Measurements from ENCODE around the gene EMC10. TPM values are rescaled to one million over a fixed set of nuclear protein-coding genes. Genes with fewer than 3 reads are reported as not detected.

Gene EMC10
- total RNA-seq, 1 experiment from 2014 or later = 61.3 TPM

- DNase-seq (ENCODE audit: unreplicated experiment) = no peak
- no peak overlapping the region for H3K4me3 Mint-ChIP-seq (ENCODE audit: unreplicated experiment)
- CTCF ChIA-PET = interaction anchor here (0.6 to 1.3 kb wide), 9 partner anchors 18 to 638 kb away, joined by 3 to 6 read pairs (median 3); partner anchors contain the start of gene NAPSA
- no peaks in the 10 kb centered on the region for H3K9me3 Mint-ChIP-seq (ENCODE audit: unreplicated experiment)
- TF ChIP-seq CTCF (IDR thresholded peaks at IDR 0.05; ENCODE audit: unreplicated experiment) = no peak
- H3K27me3 Mint-ChIP-seq (ENCODE audit: insufficient read depth, unreplicated experiment) = no peaks in the 10 kb centered on the region
- H3K36me3 Mint-ChIP-seq (ENCODE audit: insufficient read depth, unreplicated experiment) = peaks cover 37% of the 10 kb centered on the region
- intact Hi-C loops (cut with micrococcal nuclease) = no loop called here
- POLR2A ChIA-PET = interaction anchor here (1.8 kb wide), 1 partner anchor 32 kb away, joined by 4 read pairs; the partner anchor contains the start of gene JOSD2
- no peak overlapping the region for H3K27ac Mint-ChIP-seq (ENCODE audit: low read depth, unreplicated experiment)
- no TSS peak for BruUV-seq (replicated peaks)
- peaks cover 13% of the 10 kb centered on the region for H3K4me1 Mint-ChIP-seq (ENCODE audit: insufficient read depth, unreplicated experiment)
Observed at GRCh38 chr19:50478901-50479715, 2.8 kb downstream of the EMC10 start.

- BruUV-seq (replicated peaks) = no TSS peak
- H3K27me3 Mint-ChIP-seq (ENCODE audit: insufficient read depth, unreplicated experiment) = no peaks in the 10 kb centered on the region
- no peak for TF ChIP-seq CTCF (IDR thresholded peaks at IDR 0.05; ENCODE audit: unreplicated experiment)
- no peak for DNase-seq (ENCODE audit: unreplicated experiment)
- POLR2A ChIA-PET = interaction anchor here (1.8 kb wide), 1 partner anchor 31 kb away, joined by 4 read pairs; the partner anchor contains the start of gene JOSD2
- H3K9me3 Mint-ChIP-seq (ENCODE audit: unreplicated experiment) = no peaks in the 10 kb centered on the region
- CTCF ChIA-PET = interaction anchor here (0.6 to 0.7 kb wide), 6 partner anchors 115 to 638 kb away, joined by 3 to 5 read pairs (median 3); partner anchors contain the start of gene NAPSA
- no peak overlapping the region for H3K27ac Mint-ChIP-seq (ENCODE audit: low read depth, unreplicated experiment)
- intact Hi-C loops (cut with micrococcal nuclease) = no loop called here
- H3K36me3 Mint-ChIP-seq (ENCODE audit: insufficient read depth, unreplicated experiment) = peaks cover 42% of the 10 kb centered on the region
- peaks cover 13% of the 10 kb centered on the region for H3K4me1 Mint-ChIP-seq (ENCODE audit: insufficient read depth, unreplicated experiment)
- no peak overlapping the region for H3K4me3 Mint-ChIP-seq (ENCODE audit: unreplicated experiment)
Observed at GRCh38 chr19:50479761-50480251, 3.5 kb downstream of the EMC10 start.

DNA sequence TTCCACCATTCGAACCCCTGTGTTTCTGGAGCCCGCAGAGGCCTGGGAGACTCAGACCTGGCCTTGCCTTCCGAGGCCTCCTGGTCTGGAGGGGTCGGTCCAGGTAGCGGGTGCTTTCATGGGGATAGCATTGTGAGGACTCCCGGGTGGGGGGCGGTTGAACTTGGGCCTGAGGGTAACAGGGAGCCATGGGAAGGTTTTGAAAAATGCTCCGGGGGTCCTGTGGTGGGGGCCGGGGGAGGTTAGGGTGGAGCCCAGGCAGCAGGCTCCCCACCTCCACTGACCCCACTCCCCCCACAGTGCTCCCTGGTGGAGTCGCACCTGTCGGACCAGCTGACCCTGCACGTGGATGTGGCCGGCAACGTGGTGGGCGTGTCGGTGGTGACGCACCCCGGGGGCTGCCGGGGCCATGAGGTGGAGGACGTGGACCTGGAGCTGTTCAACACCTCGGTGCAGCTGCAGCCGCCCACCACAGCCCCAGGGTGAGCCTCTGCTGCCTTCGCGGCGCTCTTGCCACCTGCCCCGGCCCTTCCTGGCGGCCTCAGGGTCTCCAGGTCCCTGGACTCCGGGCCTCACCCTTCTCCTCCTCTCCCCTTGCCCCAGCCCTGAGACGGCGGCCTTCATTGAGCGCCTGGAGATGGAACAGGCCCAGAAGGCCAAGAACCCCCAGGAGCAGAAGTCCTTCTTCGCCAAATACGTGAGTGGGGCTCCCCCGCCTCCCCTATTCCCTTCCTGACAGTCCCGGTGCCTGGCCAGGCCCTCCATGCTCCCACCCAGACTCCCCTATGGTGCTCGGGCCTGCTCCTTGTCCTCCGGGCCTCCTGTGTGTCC lies 4.2 kb downstream of the EMC10 start:
- intact Hi-C loops (cut with micrococcal nuclease) = no loop called here
- CTCF ChIA-PET = no interaction called here
- Mint-ChIP-seq H3K4me1 (ENCODE audit: insufficient read depth, unreplicated experiment) (peaks cover 8% of the 10 kb centered on the region), H3K4me3 (ENCODE audit: unreplicated experiment) (no peak overlapping the region), H3K9me3 (ENCODE audit: unreplicated experiment) (no peaks in the 10 kb centered on the region), H3K27ac (ENCODE audit: low read depth, unreplicated experiment) (peak overlapping the region; percentile 80), H3K27me3 (ENCODE audit: insufficient read depth, unreplicated experiment) (no peaks in the 10 kb centered on the region), H3K36me3 (ENCODE audit: insufficient read depth, unreplicated experiment) (peaks cover 46% of the 10 kb centered on the region)
- POLR2A ChIA-PET = interaction anchor here (1.8 kb wide), 1 partner anchor 31 kb away, joined by 4 read pairs; the partner anchor contains the start of gene JOSD2
- no peak for DNase-seq (ENCODE audit: unreplicated experiment)
- no TSS peak for BruUV-seq (replicated peaks)
- no peak for TF ChIP-seq CTCF (IDR thresholded peaks at IDR 0.05; ENCODE audit: unreplicated experiment)
